ENCODE results near the gene SMG6.

SMG6 gene

GRCh38 chr17:2076087-2076984, 227.2 kb downstream of the SMG6 start:
- no peak for DNase-seq (ENCODE audit: low read depth, low spot score)

GRCh38 chr17:2075336-2076086, 228.1 kb downstream of the SMG6 start:
- no peak for DNase-seq (ENCODE audit: low read depth, low spot score)

- no peak for DNase-seq (ENCODE audit: low read depth, low spot score)
These were observed 228.7 kb downstream of the SMG6 start for GRCh38 chr17:2074919-2075318.

GRCh38 chr17:2071455-2072281, 231.9 kb downstream of the SMG6 start:
- no peak for DNase-seq (ENCODE audit: low read depth, low spot score)

- no peak for DNase-seq (ENCODE audit: low read depth, low spot score)
These were observed 232.6 kb downstream of the SMG6 start for GRCh38 chr17:2071024-2071385.

GRCh38 chr17:2070241-2071023, 233.2 kb downstream of the SMG6 start:
- DNase-seq (ENCODE audit: low read depth, low spot score), result no peak

GRCh38 chr17:2068519-2069051, 235.0 kb downstream of the SMG6 start:
- no peak for DNase-seq (ENCODE audit: low read depth, low spot score)

GRCh38 chr17:2068031-2068518, 235.5 kb downstream of the SMG6 start:
- no peak for DNase-seq (ENCODE audit: low read depth, low spot score)

GRCh38 chr17:2067608-2068024, 236.0 kb downstream of the SMG6 start:
- no peak for DNase-seq (ENCODE audit: low read depth, low spot score)

- no peak for DNase-seq (ENCODE audit: low read depth, low spot score)
These were observed 236.5 kb downstream of the SMG6 start for GRCh38 chr17:2067048-2067561.

- DNase-seq (ENCODE audit: low read depth, low spot score), result no peak
These were observed 237.6 kb downstream of the SMG6 start for GRCh38 chr17:2065949-2066400.

GRCh38 chr17:2064980-2065785, 238.4 kb downstream of the SMG6 start:
- no peak for DNase-seq (ENCODE audit: low read depth, low spot score)

GRCh38 chr17:2064520-2064971, 239.0 kb downstream of the SMG6 start:
- DNase-seq (ENCODE audit: low read depth, low spot score), result no peak

- DNase-seq (ENCODE audit: low read depth, low spot score), result no peak
These were observed 239.5 kb downstream of the SMG6 start for GRCh38 chr17:2064147-2064489.

- no peak for DNase-seq (ENCODE audit: low read depth, low spot score)
These were observed 240.1 kb downstream of the SMG6 start for GRCh38 chr17:2063261-2064146.

- no peak for DNase-seq (ENCODE audit: low read depth, low spot score)
These were observed 240.9 kb downstream of the SMG6 start for GRCh38 chr17:2062571-2063183.

- no peak for DNase-seq (ENCODE audit: low read depth, low spot score)
These were observed 242.1 kb downstream of the SMG6 start for GRCh38 chr17:2061441-2061958.
